GM12878 (cell line): ENCODE results near the gene DOCK1. TPM values are rescaled to one million over a fixed set of nuclear protein-coding genes. Genes with fewer than 3 reads are reported as not detected.

Experiments
- ATAC-seq: fragments of 200-7000 bp; cut with Tn5 transposase; 3 replicates; pipeline ENCODE4 v1.9.1; 2020; ENCODE audit warnings: mild to moderate bottlenecking, moderate library complexity
- BruUV-seq: library from RNA; stranded (reverse); fragments of 400-500 nt; replicated peaks from 2 replicates; lab custom pipeline; 2021; lab: Mats Ljungman, UMichigan
- CTCF ChIA-PET: fragments of 300-600 bp; sonication (Branson Sonifier 250); formaldehyde crosslinking; extraction: SDS; loops from one replicate; lab custom pipeline; 2021; ENCODE audit warnings: inconsistent platforms; lab: Yijun Ruan, JAX
- POLR2A ChIA-PET: fragments of 350-600 bp; formaldehyde crosslinking; extraction: SDS; loops from one replicate; lab custom pipeline; 2021; ENCODE audit warnings: inconsistent platforms; lab: Charles Lee
- RAD21 ChIA-PET: fragments of 300-600 bp; sonication (Branson Sonifier 250); formaldehyde crosslinking; loops from one replicate; lab custom pipeline; 2023; ENCODE audit warnings: antibody characterized with exemption; ENCODE audit not compliant: unreplicated experiment; lab: Charles Lee
- SMC1A ChIA-PET: fragments of 300-600 bp; sonication (Branson Sonifier 250); formaldehyde crosslinking; loops from one replicate; lab custom pipeline; 2023; ENCODE audit not compliant: unreplicated experiment, uncharacterized antibody; lab: Charles Lee
- DNase-seq: peaks from one replicate; pipeline ENCODE4 v3.0.0-alpha.2; 2011; ENCODE audit warnings: low read depth, low spot score
- FAIRE-seq: peaks from 3 replicates; lab custom pipeline; 2011; peaks lifted over from hg19 to GRCh38; lab: Jason Lieb, UNC
- H2AFZ ChIP-seq: 2 replicates; pipeline ENCODE4 v1.6.0; 2011; ENCODE audit warnings: low read depth, low read length, control low read depth; ENCODE audit not compliant: control insufficient read depth
- H3K27ac ChIP-seq: 2 replicates; pipeline ENCODE4 v1.5.1; 2011; ENCODE audit warnings: control low read depth; ENCODE audit not compliant: control insufficient read depth, insufficient read depth
- H3K27me3 ChIP-seq, 2 experiments: replicated peaks in 1 of 2; 2 replicates each; pipeline versions ENCODE4 v1.6.0 to v1.6.1; 2011; ENCODE audit warnings: low read length in 1 of 2; ENCODE audit not compliant: control insufficient read depth in 2 of 2, insufficient read depth in 2 of 2
- H3K36me3 ChIP-seq, 2 experiments: 2 replicates each; pipeline ENCODE4 v1.5.1; 2011; ENCODE audit warnings: low read length in 1 of 2; ENCODE audit not compliant: control insufficient read depth in 2 of 2, insufficient read depth in 2 of 2
- H3K4me1 ChIP-seq: 2 replicates; pipeline ENCODE4 v1.6.1; 2011; ENCODE audit warnings: mild to moderate bottlenecking, low read length, moderate library complexity, mixed read lengths; ENCODE audit not compliant: control insufficient read depth, insufficient read depth
- H3K4me2 ChIP-seq: 2 replicates; pipeline ENCODE4 v1.6.0; 2011; ENCODE audit warnings: control low read depth; ENCODE audit not compliant: control insufficient read depth, insufficient read depth
- H3K4me3 ChIP-seq: fragments of 200-600 bp; sonication (generic); 2 replicates; pipeline ENCODE4 v1.5.1; 2016
- H3K79me2 ChIP-seq: 2 replicates; pipeline ENCODE4 v1.6.0; 2011; ENCODE audit warnings: low read length; ENCODE audit not compliant: control insufficient read depth, insufficient read depth
- H3K9ac ChIP-seq: 2 replicates; pipeline ENCODE4 v1.8.0; 2011; ENCODE audit warnings: low read length, control low read depth, mixed read lengths; ENCODE audit not compliant: control insufficient read depth, insufficient read depth
- H3K9me3 ChIP-seq: replicated peaks from 3 replicates; pipeline ENCODE4 v1.5.1; 2011; ENCODE audit warnings: mild to moderate bottlenecking, low read length; ENCODE audit not compliant: control insufficient read depth, insufficient read depth
- H4K20me1 ChIP-seq: 2 replicates; pipeline ENCODE4 v1.6.0; 2011; ENCODE audit not compliant: control insufficient read depth, insufficient read depth
- CHD4 ChIP-seq: fragments of 200-600 bp; sonication (generic); IDR thresholded peaks from 2 replicates; pipeline ENCODE4 v1.6.1; 2016; ENCODE audit warnings: mild to moderate bottlenecking
- CREM ChIP-seq: IDR thresholded peaks from 2 replicates; pipeline ENCODE4 v1.6.1; 2014; ENCODE audit warnings: antibody characterized with exemption, low read depth
- ESRRA ChIP-seq: IDR thresholded peaks from 2 replicates; pipeline ENCODE4 v1.6.1; 2012; ENCODE audit warnings: mild to moderate bottlenecking, low read length, improper control_type of control experiment
- ETV6 ChIP-seq, 2 experiments: fragments of 450-650 bp in 1 of 2; IDR thresholded peaks in 1 of 2; conservative IDR thresholded peaks in 1 of 2; 2 replicates each; pipeline ENCODE4 v1.6.1; 2014; ENCODE audit warnings: antibody characterized with exemption in 1 of 2, borderline replicate concordance in 1 of 2, low read depth in 1 of 2, mild to moderate bottlenecking in 1 of 2, moderate library complexity in 1 of 2
- HDAC6 ChIP-seq: fragments of 200-600 bp; sonication (generic); IDR thresholded peaks from one replicate; pipeline ENCODE4 v1.8.0; 2017; ENCODE audit warnings: antibody characterized with exemption; ENCODE audit not compliant: unreplicated experiment
- HDGF ChIP-seq: fragments of 450-650 bp; IDR thresholded peaks from 2 replicates; pipeline ENCODE4 v1.6.1; 2016; ENCODE audit warnings: antibody characterized with exemption
- NR2C2 ChIP-seq: IDR thresholded peaks from 2 replicates; pipeline ENCODE4 v1.6.1; 2011; ENCODE audit warnings: borderline replicate concordance, low read depth; ENCODE audit not compliant: control insufficient read depth, insufficient read length
- POLR2A ChIP-seq: IDR thresholded peaks from 2 replicates; pipeline ENCODE4 v1.6.1; 2011; ENCODE audit warnings: low read depth, mild to moderate bottlenecking, low read length
- ZBED1 ChIP-seq: IDR thresholded peaks from 2 replicates; pipeline ENCODE4 v1.6.1; 2016; ENCODE audit warnings: borderline replicate concordance
- ZNF217 ChIP-seq: fragments of 450-650 bp; IDR thresholded peaks from 2 replicates; pipeline ENCODE4 v1.6.1; 2017; ENCODE audit warnings: antibody characterized with exemption, mild to moderate bottlenecking
- ZZZ3 ChIP-seq: IDR thresholded peaks from 2 replicates; pipeline ENCODE4 v1.6.1; 2011; ENCODE audit warnings: low read depth; ENCODE audit not compliant: control insufficient read depth, insufficient read length
- WGBS: methylation state at CpG from one replicate; pipeline ENCODE4 v1.1.6; 2016; ENCODE audit warnings: low lambda C conversion rate; ENCODE audit not compliant: insufficient replicate concordance, insufficient coverage; ENCODE audit errors: missing lambda C conversion rate; 5-methylcytosine and 5-hydroxymethylcytosine counted together
- in situ Hi-C: fragments of 300-500 bp; cut with MboI; formaldehyde crosslinking; loops from 9 replicates; pipeline ENCODE4 v1.14.3; 2018; ENCODE audit warnings: mixed read lengths
- intact Hi-C: fragments of 100-400 bp; cut with micrococcal nuclease; formaldehyde crosslinking; loops from one replicate; pipeline ENCODE4 v1.14.2; 2022; ENCODE audit not compliant: unreplicated experiment
- polyA plus RNA-seq, 11 experiments: library from polyadenylated mRNA; depleted of rRNA in 4 of 11; unstranded in 6 of 11; stranded (reverse) in 5 of 11; fragments of >200 nt; fragmentation: Nextera tagmentation in 4 of 11; fragmentation: Illumina TruSeq in 1 of 11; extraction: Ambion mirVana in 4 of 11; extraction: Trizol in 1 of 11; gene quantifications; 1 replicate in 1 of 11; 2 replicates in 10 of 11; pipeline versions ENCODE4 v1.2.1 to v1.2.3, GENCODE V29; 2011 to 2016; ENCODE audit warnings: inconsistent platforms in 2 of 11, missing spikeins in 2 of 11, low read depth in 1 of 11
- total RNA-seq, 4 experiments: library from RNA; depleted of rRNA in 3 of 4; stranded (reverse); fragments of >200 nt in 3 of 4; fragmentation: Illumina TruSeq in 1 of 4; extraction: Trizol in 1 of 4; gene quantifications; 2 replicates each; pipeline versions ENCODE4 v1.2.1 to v1.2.3, GENCODE V29; 2013 to 2021
- TF ChIP-seq, protein P1 (sequence below): fragments of 450-650 bp; conservative IDR thresholded peaks from 2 replicates; pipeline ENCODE4 v1.6.1; 2017; ENCODE audit warnings: mild to moderate bottlenecking, moderate library complexity
- TF ChIP-seq, protein P2 (sequence below): fragments of 450-650 bp; IDR thresholded peaks from 2 replicates; pipeline ENCODE4 v1.6.1; 2017; ENCODE audit warnings: mild to moderate bottlenecking, moderate library complexity
- TF ChIP-seq, protein P3 (sequence below): fragments of 150-350 bp; IDR thresholded peaks from 2 replicates; pipeline ENCODE4 v1.6.1; 2016; ENCODE audit warnings: low read depth, low read length
- TF ChIP-seq, protein P4 (sequence below): fragments of 450-650 bp; IDR thresholded peaks from 2 replicates; pipeline ENCODE4 v1.6.1; 2014; ENCODE audit warnings: mild to moderate bottlenecking

The DOCK1 gene
- total and polyA plus RNA-seq, 10 of the 15 experiments (the other 5 are each of a cell fraction or from before 2014, with no cell fraction given) = 0.05 to 0.18 TPM; not detected in 8

DNA sequence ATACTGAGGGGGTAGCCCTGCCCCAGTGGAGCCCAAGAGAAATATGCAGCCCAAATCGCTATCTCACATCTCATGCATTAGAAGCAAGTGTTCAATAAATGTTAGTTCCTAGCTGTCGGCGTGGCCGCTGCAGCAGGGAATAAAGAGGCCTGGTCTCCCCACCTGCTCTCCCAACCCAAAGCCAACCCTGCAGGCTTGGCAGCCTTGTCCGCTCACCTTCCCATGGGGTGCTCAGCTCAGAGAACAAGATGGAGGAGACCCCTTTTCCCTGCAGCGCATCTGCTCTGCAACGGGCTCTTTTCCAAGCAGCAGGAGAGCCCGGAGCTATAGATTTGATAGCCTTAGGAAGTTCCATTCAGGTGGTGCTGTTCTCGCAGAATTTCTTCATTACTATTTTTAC lies 12.0 kb upstream of the DOCK1 start:
- SMC1A ChIA-PET = no interaction called here
- POLR2A ChIA-PET = no interaction called here
- Histone ChIP-seq H4K20me1 (no peaks in the 10 kb centered on the region), H3K9ac (no peak overlapping the region), H2AFZ (no peak overlapping the region), H3K4me3 (no peak overlapping the region), H3K36me3 (no peaks in the 10 kb centered on the region), H3K9me3 (no peaks in the 10 kb centered on the region; the same call in 1 of the 3 replicates), H3K4me1 (no peaks in the 10 kb centered on the region), H3K79me2 (no peaks in the 10 kb centered on the region), H3K27ac (no peak overlapping the region), H3K27me3 (no peaks in the 10 kb centered on the region), H3K4me2 (no peak overlapping the region)
- CTCF ChIA-PET = no interaction called here
- DNase-seq (no peak), FAIRE-seq (no peak), ATAC-seq (no peak)
- BruUV-seq = no TSS peak
- 52% methylated on average over 9 of the region's 9 CpGs for WGBS
- TF ChIP-seq ZBED1 (no peak), ESRRA (no peak), CHD4 (no peak), POLR2A (no peak), ZNF217 (no peak), HDGF (no peak), CREM (no peak), ZZZ3 (no peak), ETV6 (conservative IDR thresholded peaks at IDR 0.05 in 1 of 2, IDR thresholded peaks at IDR 0.05 in 1 of 2; ENCODE audit: borderline replicate concordance in 1 of 2, low read depth in 1 of 2) (no peak), NR2C2 (no peak), HDAC6 (no peak)
- TF ChIP-seq, protein P1, sequence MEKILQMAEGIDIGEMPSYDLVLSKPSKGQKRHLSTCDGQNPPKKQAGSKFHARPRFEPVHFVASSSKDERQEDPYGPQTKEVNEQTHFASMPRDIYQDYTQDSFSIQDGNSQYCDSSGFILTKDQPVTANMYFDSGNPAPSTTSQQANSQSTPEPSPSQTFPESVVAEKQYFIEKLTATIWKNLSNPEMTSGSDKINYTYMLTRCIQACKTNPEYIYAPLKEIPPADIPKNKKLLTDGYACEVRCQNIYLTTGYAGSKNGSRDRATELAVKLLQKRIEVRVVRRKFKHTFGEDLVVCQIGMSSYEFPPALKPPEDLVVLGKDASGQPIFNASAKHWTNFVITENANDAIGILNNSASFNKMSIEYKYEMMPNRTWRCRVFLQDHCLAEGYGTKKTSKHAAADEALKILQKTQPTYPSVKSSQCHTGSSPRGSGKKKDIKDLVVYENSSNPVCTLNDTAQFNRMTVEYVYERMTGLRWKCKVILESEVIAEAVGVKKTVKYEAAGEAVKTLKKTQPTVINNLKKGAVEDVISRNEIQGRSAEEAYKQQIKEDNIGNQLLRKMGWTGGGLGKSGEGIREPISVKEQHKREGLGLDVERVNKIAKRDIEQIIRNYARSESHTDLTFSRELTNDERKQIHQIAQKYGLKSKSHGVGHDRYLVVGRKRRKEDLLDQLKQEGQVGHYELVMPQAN = no peak
- TF ChIP-seq, protein P2, sequence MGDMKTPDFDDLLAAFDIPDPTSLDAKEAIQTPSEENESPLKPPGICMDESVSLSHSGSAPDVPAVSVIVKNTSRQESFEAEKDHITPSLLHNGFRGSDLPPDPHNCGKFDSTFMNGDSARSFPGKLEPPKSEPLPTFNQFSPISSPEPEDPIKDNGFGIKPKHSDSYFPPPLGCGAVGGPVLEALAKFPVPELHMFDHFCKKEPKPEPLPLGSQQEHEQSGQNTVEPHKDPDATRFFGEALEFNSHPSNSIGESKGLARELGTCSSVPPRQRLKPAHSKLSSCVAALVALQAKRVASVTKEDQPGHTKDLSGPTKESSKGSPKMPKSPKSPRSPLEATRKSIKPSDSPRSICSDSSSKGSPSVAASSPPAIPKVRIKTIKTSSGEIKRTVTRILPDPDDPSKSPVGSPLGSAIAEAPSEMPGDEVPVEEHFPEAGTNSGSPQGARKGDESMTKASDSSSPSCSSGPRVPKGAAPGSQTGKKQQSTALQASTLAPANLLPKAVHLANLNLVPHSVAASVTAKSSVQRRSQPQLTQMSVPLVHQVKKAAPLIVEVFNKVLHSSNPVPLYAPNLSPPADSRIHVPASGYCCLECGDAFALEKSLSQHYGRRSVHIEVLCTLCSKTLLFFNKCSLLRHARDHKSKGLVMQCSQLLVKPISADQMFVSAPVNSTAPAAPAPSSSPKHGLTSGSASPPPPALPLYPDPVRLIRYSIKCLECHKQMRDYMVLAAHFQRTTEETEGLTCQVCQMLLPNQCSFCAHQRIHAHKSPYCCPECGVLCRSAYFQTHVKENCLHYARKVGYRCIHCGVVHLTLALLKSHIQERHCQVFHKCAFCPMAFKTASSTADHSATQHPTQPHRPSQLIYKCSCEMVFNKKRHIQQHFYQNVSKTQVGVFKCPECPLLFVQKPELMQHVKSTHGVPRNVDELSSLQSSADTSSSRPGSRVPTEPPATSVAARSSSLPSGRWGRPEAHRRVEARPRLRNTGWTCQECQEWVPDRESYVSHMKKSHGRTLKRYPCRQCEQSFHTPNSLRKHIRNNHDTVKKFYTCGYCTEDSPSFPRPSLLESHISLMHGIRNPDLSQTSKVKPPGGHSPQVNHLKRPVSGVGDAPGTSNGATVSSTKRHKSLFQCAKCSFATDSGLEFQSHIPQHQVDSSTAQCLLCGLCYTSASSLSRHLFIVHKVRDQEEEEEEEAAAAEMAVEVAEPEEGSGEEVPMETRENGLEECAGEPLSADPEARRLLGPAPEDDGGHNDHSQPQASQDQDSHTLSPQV = no peak
- TF ChIP-seq, protein P3, sequence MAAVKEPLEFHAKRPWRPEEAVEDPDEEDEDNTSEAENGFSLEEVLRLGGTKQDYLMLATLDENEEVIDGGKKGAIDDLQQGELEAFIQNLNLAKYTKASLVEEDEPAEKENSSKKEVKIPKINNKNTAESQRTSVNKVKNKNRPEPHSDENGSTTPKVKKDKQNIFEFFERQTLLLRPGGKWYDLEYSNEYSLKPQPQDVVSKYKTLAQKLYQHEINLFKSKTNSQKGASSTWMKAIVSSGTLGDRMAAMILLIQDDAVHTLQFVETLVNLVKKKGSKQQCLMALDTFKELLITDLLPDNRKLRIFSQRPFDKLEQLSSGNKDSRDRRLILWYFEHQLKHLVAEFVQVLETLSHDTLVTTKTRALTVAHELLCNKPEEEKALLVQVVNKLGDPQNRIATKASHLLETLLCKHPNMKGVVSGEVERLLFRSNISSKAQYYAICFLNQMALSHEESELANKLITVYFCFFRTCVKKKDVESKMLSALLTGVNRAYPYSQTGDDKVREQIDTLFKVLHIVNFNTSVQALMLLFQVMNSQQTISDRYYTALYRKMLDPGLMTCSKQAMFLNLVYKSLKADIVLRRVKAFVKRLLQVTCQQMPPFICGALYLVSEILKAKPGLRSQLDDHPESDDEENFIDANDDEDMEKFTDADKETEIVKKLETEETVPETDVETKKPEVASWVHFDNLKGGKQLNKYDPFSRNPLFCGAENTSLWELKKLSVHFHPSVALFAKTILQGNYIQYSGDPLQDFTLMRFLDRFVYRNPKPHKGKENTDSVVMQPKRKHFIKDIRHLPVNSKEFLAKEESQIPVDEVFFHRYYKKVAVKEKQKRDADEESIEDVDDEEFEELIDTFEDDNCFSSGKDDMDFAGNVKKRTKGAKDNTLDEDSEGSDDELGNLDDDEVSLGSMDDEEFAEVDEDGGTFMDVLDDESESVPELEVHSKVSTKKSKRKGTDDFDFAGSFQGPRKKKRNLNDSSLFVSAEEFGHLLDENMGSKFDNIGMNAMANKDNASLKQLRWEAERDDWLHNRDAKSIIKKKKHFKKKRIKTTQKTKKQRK = no peak
- TF ChIP-seq, protein P4, sequence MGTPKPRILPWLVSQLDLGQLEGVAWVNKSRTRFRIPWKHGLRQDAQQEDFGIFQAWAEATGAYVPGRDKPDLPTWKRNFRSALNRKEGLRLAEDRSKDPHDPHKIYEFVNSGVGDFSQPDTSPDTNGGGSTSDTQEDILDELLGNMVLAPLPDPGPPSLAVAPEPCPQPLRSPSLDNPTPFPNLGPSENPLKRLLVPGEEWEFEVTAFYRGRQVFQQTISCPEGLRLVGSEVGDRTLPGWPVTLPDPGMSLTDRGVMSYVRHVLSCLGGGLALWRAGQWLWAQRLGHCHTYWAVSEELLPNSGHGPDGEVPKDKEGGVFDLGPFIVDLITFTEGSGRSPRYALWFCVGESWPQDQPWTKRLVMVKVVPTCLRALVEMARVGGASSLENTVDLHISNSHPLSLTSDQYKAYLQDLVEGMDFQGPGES = no peak
- intact Hi-C loops (no loop called here), in situ Hi-C loops (no loop called here)
- RAD21 ChIA-PET = no interaction called here
